SK-N-SH treated with all-trans-retinoic acid at 6 μM for 48 hours (cell line): ENCODE measurements around the gene TAC4.
A peak's percentile ranks its signal among the peaks of the same experiment; 100 is the strongest.

ENCODE experiments used
- ATAC-seq: fragments of 200-7000 bp; cut with Tn5 transposase; 3 replicates; pipeline ENCODE4 v1.9.1; 2020; ENCODE audit warnings: mild to moderate bottlenecking, moderate library complexity
- BACH2 ChIP-seq: fragments of 250-450 bp; sonication (Bioruptor Pico); IDR thresholded peaks from 2 replicates; pipeline ENCODE4 v1.9.0; 2021; ENCODE audit warnings: mild to moderate bottlenecking, borderline replicate concordance
- CSDC2 ChIP-seq: fragments of 250-450 bp; sonication (Bioruptor Pico); IDR thresholded peaks from 2 replicates; pipeline ENCODE4 v1.5.0; 2020; ENCODE audit warnings: mild to moderate bottlenecking, moderate library complexity
- CSRNP3 ChIP-seq: fragments of 250-450 bp; sonication (Bioruptor Pico); IDR thresholded peaks from 2 replicates; pipeline ENCODE4 v1.5.1; 2021; ENCODE audit warnings: mild to moderate bottlenecking, moderate library complexity
- ESRRG ChIP-seq: fragments of 250-450 bp; sonication (Bioruptor Pico); IDR thresholded peaks from 2 replicates; pipeline ENCODE4 v1.6.1; 2021; ENCODE audit warnings: mild to moderate bottlenecking
- GLIS3 ChIP-seq: fragments of 250-450 bp; sonication (Bioruptor Pico); IDR thresholded peaks from 2 replicates; pipeline ENCODE4 v1.5.0; 2020; ENCODE audit warnings: mild to moderate bottlenecking, moderate library complexity
- ISL1 ChIP-seq: fragments of 250-450 bp; sonication (Bioruptor Pico); IDR thresholded peaks from 2 replicates; pipeline ENCODE4 v2.1.2; 2022; ENCODE audit warnings: mild to moderate bottlenecking, moderate library complexity
- OSR1 ChIP-seq: fragments of 250-450 bp; sonication (Bioruptor Pico); IDR thresholded peaks from 2 replicates; pipeline ENCODE4 v1.8.0; 2022; ENCODE audit warnings: moderate library complexity, mild to moderate bottlenecking, inconsistent platforms
- PPARA ChIP-seq: fragments of 250-450 bp; sonication (Bioruptor Pico); IDR thresholded peaks from 2 replicates; pipeline ENCODE4 v1.5.0; 2020; ENCODE audit warnings: mild to moderate bottlenecking, borderline replicate concordance
- RARB ChIP-seq: fragments of 250-450 bp; sonication (Bioruptor Pico); IDR thresholded peaks from 2 replicates; pipeline ENCODE4 v1.8.0; 2021; ENCODE audit warnings: mild to moderate bottlenecking, moderate library complexity
- SNAI2 ChIP-seq: fragments of 250-450 bp; sonication (Bioruptor Pico); IDR thresholded peaks from 2 replicates; pipeline ENCODE4 v1.5.0; 2020; ENCODE audit warnings: mild to moderate bottlenecking, moderate library complexity
- TOX ChIP-seq: fragments of 250-450 bp; sonication (Bioruptor Pico); IDR thresholded peaks from 2 replicates; pipeline ENCODE4 v1.8.0; 2021; ENCODE audit warnings: mild to moderate bottlenecking, moderate library complexity, borderline replicate concordance
- TSHZ2 ChIP-seq: fragments of 250-450 bp; sonication (Bioruptor Pico); IDR thresholded peaks from 2 replicates; pipeline ENCODE4 v1.5.0; 2020; ENCODE audit warnings: mild to moderate bottlenecking, moderate library complexity
- ZFP3 ChIP-seq: fragments of 250-450 bp; sonication (Bioruptor Pico); IDR thresholded peaks from 2 replicates; pipeline ENCODE4 v1.5.0; 2020; ENCODE audit warnings: mild to moderate bottlenecking, moderate library complexity
- ZFP30 ChIP-seq: fragments of 450-650 bp; formaldehyde crosslinking; IDR thresholded peaks from 2 replicates; pipeline ENCODE4 v1.5.0; 2022; ENCODE audit warnings: mild to moderate bottlenecking, moderate library complexity
- ZNF565 ChIP-seq: fragments of 450-650 bp; formaldehyde crosslinking; conservative IDR thresholded peaks from 2 replicates; pipeline ENCODE4 v1.5.0; 2020; ENCODE audit warnings: low read depth, mild to moderate bottlenecking, moderate library complexity
- ZNF70 ChIP-seq: fragments of 450-650 bp; formaldehyde crosslinking; IDR thresholded peaks from 2 replicates; pipeline ENCODE4 v1.5.0; 2020; ENCODE audit warnings: mild to moderate bottlenecking, moderate library complexity
- TF ChIP-seq, protein P1 (sequence below): fragments of 250-450 bp; sonication (Bioruptor Pico); IDR thresholded peaks from 2 replicates; pipeline ENCODE4 v1.8.0; 2021; ENCODE audit warnings: low read depth, mild to moderate bottlenecking, moderate library complexity, borderline replicate concordance
- TF ChIP-seq, protein P2 (sequence below): fragments of 250-450 bp; sonication (Bioruptor Pico); IDR thresholded peaks from 2 replicates; pipeline ENCODE4 v1.8.0; 2020; ENCODE audit warnings: mild to moderate bottlenecking, moderate library complexity, borderline replicate concordance

TAC4 gene

DNA sequence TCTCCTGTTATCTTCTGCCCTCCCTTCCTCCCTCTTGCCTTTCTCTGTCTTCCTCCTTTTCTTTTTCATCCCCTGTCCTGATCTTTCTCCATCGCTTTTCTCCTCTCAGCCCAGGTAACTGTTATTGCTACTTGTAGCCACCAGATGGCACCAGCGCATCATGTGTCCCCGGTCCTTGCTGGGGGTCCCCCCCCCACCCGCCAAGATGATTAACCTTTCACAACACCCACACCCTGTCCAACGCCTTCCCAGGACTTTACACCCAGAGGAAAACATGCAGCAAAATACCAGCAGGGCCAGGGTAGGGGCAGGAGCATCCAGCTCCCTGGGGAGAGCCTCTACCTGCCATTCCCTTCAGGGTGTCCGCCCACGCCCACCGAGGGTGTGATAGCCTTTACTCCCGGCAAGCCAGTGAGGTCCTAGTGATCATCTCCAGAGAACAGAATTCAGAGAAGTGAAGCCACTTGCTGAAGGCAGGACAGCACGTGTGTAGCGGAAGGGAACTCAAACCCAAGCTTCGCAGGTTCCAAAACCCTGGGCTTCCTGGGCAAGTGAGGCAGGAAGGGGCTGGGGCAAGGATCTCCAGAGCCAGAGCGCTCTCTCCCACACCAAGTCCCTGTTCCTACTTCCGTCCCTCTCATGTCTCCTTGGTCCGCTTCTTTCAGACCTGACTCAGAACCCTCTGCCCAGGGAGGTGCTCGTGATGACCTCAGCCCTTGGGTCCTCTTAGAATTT is 13.4 kb upstream of the TAC4 start (continued):
- TF ChIP-seq, protein P1, sequence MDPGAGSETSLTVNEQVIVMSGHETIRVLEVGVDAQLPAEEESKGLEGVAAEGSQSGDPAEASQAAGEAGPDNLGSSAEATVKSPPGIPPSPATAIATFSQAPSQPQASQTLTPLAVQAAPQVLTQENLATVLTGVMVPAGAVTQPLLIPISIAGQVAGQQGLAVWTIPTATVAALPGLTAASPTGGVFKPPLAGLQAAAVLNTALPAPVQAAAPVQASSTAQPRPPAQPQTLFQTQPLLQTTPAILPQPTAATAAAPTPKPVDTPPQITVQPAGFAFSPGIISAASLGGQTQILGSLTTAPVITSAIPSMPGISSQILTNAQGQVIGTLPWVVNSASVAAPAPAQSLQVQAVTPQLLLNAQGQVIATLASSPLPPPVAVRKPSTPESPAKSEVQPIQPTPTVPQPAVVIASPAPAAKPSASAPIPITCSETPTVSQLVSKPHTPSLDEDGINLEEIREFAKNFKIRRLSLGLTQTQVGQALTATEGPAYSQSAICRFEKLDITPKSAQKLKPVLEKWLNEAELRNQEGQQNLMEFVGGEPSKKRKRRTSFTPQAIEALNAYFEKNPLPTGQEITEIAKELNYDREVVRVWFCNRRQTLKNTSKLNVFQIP: no peak
- TF ChIP-seq OSR1 (CRISPR knock-in tag) (no peak), TSHZ2 (CRISPR knock-in tag) (no peak), ISL1 (CRISPR knock-in tag) (no peak), ESRRG (CRISPR knock-in tag) (no peak)

GRCh38 chr17:49859991-49860953 is 12.4 kb upstream of the TAC4 start:
- TF ChIP-seq TOX (no peak), OSR1 (CRISPR knock-in tag) (no peak), ISL1 (CRISPR knock-in tag) (no peak), GLIS3 (CRISPR knock-in tag) (no peak), ZNF565 (CRISPR knock-in tag) (no peak), CSDC2 (no peak), SNAI2 (CRISPR knock-in tag) (no peak), ZFP3 (CRISPR knock-in tag) (no peak), CSRNP3 (CRISPR knock-in tag) (no peak), BACH2 (no peak), TSHZ2 (CRISPR knock-in tag) (no peak), ZFP30 (CRISPR knock-in tag) (no peak), PPARA (CRISPR knock-in tag) (no peak), RARB (CRISPR knock-in tag) (no peak), ESRRG (CRISPR knock-in tag) (no peak), ZNF70 (no peak)
- TF ChIP-seq, protein P2, sequence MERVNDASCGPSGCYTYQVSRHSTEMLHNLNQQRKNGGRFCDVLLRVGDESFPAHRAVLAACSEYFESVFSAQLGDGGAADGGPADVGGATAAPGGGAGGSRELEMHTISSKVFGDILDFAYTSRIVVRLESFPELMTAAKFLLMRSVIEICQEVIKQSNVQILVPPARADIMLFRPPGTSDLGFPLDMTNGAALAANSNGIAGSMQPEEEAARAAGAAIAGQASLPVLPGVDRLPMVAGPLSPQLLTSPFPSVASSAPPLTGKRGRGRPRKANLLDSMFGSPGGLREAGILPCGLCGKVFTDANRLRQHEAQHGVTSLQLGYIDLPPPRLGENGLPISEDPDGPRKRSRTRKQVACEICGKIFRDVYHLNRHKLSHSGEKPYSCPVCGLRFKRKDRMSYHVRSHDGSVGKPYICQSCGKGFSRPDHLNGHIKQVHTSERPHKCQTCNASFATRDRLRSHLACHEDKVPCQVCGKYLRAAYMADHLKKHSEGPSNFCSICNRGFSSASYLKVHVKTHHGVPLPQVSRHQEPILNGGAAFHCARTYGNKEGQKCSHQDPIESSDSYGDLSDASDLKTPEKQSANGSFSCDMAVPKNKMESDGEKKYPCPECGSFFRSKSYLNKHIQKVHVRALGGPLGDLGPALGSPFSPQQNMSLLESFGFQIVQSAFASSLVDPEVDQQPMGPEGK (CRISPR knock-in tag): no peak
- TF ChIP-seq, protein P1: no peak

More at GRCh38 chr17:49859991-49860953, 12.4 kb upstream of the TAC4 start:
- peak; percentile 9; the same call in 1 of the 3 replicates for ATAC-seq
